ENCODE data around the gene GATA2. TPM values are rescaled to one million over a fixed set of nuclear protein-coding genes. Genes with fewer than 3 reads are reported as not detected.

The GATA2 gene
- total and polyA plus RNA-seq, 2 donors (not counting 1 experiment from before 2014, with no cell fraction given) = 0.27 TPM; not detected in 1

DNA sequence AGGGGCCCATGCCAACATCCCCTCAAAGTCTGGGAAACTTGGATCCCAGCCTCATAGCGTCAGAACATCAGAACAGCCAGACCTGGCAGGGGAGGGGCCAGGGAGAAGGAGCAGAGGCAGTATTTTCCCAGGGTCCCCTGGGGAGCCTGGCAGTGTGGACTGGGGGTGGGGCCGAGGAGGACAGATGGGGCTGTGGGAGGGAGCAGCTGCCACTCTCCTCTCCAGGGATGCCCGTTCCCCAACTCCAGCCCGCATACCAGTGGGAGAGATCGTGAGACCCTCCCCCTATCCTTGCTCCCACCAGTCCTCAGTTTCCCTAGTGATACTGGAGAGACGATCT, 19.9 kb downstream of the GATA2 start:
- Histone ChIP-seq H2AFZ (ENCODE audit: insufficient read depth, low read depth, low read length, poor library complexity, severe bottlenecking) (no peak overlapping the region), H3K36me3 (replicated peaks in 1 of 2; ENCODE audit: control extremely low read depth in 1 of 2, control insufficient read depth in 1 of 2, extremely low read depth in 1 of 2, insufficient read depth in 2 of 2, low read length in 1 of 2) (no peaks in the 10 kb centered on the region), H3K4me3 (ENCODE audit: control extremely low read depth in 1 of 5, extremely low read depth in 1 of 5, insufficient read depth in 1 of 5, low read depth in 2 of 5, low read length in 4 of 5) (no peak overlapping the region), H3K9me3 (ENCODE audit: control extremely low read depth in 1 of 3, control insufficient read depth in 2 of 3, insufficient read depth in 1 of 3, low read length in 2 of 3) (no peaks in the 10 kb centered on the region), H4K20me1 (ENCODE audit: control insufficient read depth, insufficient read depth, low read length, poor library complexity, severe bottlenecking) (no peaks in the 10 kb centered on the region), H3K79me2 (ENCODE audit: control insufficient read depth, insufficient read depth, low read length) (no peaks in the 10 kb centered on the region), H3K9ac (ENCODE audit: low read length) (no peak overlapping the region), H3K27ac (ENCODE audit: low read length in 2 of 2) (no peak overlapping the region), H3K27me3 (replicated peaks in 1 of 4; ENCODE audit: control extremely low read depth in 1 of 4, control insufficient read depth in 3 of 4, insufficient read depth in 4 of 4, low read length in 3 of 4) (peaks cover 0 to 11% (median 3%) of the 10 kb centered on the region in 4 experiments), H3K4me2 (replicated peaks; ENCODE audit: low read depth, low read length, poor library complexity, severe bottlenecking) (no peak overlapping the region), H3K4me1 (ENCODE audit: control insufficient read depth in 2 of 2, insufficient read depth in 2 of 2, low read length in 2 of 2) (no peaks in the 10 kb centered on the region)
- Mint-ChIP-seq H3K4me1 (no peaks in the 10 kb centered on the region), H3K27ac (no peak overlapping the region), H3K27me3 (peaks cover 38% of the 10 kb centered on the region), H3K4me3 (no peak overlapping the region), H3K9me3 (ENCODE audit: insufficient read depth) (no peaks in the 10 kb centered on the region)
- DNase-seq = no peak
- no peak for ATAC-seq (ENCODE audit: low read depth)
- ChIA-PET CTCF (no interaction called here), POLR2A (no interaction called here)
- TF ChIP-seq EZH2 (IDR thresholded peaks at IDR 0.05; ENCODE audit: borderline replicate concordance, insufficient read depth, low read depth, low read length, poor library complexity, severe bottlenecking) = no peak
- TF ChIP-seq, protein P1, sequence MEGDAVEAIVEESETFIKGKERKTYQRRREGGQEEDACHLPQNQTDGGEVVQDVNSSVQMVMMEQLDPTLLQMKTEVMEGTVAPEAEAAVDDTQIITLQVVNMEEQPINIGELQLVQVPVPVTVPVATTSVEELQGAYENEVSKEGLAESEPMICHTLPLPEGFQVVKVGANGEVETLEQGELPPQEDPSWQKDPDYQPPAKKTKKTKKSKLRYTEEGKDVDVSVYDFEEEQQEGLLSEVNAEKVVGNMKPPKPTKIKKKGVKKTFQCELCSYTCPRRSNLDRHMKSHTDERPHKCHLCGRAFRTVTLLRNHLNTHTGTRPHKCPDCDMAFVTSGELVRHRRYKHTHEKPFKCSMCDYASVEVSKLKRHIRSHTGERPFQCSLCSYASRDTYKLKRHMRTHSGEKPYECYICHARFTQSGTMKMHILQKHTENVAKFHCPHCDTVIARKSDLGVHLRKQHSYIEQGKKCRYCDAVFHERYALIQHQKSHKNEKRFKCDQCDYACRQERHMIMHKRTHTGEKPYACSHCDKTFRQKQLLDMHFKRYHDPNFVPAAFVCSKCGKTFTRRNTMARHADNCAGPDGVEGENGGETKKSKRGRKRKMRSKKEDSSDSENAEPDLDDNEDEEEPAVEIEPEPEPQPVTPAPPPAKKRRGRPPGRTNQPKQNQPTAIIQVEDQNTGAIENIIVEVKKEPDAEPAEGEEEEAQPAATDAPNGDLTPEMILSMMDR (IDR thresholded peaks at IDR 0.05) = no peak
- intact Hi-C loops (cut with micrococcal nuclease) = no loop called here
- 63% methylated on average over 1 of the region's 6 CpGs for WGBS (ENCODE audit: insufficient coverage)

DNA sequence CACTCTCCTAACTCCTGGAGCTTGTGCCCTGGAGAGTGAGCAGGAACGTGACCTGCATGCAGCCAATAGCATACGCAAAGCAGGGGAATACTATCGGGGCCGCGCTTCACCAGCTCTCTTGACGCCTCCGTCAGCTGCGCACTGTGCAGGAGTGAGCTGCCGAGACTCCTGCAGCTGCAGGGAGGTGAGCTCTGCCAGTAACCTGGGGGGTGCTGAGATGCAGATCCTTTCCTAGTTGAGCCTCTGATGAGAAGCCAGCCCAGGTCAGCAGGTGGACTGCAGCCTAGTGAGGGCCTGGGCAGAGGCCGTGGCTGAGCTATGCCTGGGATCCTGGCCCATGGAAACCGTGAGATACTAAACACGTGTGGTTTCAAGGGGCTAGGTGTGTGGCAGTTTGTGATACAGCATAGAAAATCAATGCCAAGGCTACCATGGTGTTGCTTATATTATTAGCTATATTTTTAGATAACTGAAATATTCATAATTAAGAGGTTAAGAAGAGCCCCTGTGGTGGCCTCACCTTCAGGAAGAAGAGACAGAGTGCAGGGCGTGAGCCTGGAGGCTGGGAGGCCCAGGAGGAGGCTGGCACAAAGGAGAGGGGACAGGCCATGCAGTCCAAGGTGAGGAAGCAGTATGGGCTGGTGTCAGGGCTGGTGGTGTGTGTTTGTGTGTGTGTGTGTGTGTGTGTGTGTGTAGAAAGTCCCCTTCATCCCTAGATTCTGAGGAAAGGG, 20.4 kb downstream of the GATA2 start:
- no peaks in the 10 kb centered on the region for H3K9me3 Mint-ChIP-seq (ENCODE audit: insufficient read depth)
- no peak overlapping the region for H3K27ac Mint-ChIP-seq
- no peak overlapping the region for H3K9ac ChIP-seq (ENCODE audit: low read length)
- no peaks in the 10 kb centered on the region for H4K20me1 ChIP-seq (ENCODE audit: control insufficient read depth, insufficient read depth, low read length, poor library complexity, severe bottlenecking)
- POLR2A ChIA-PET = no interaction called here
- no peaks in the 10 kb centered on the region for H3K4me1 Mint-ChIP-seq
- peaks cover 0 to 8% (median 3%) of the 10 kb centered on the region in 4 experiments for H3K27me3 ChIP-seq (replicated peaks in 1 of 4; ENCODE audit: control extremely low read depth in 1 of 4, control insufficient read depth in 3 of 4, insufficient read depth in 4 of 4, low read length in 3 of 4)
- no peak overlapping the region for H3K4me3 ChIP-seq (ENCODE audit: control extremely low read depth in 1 of 5, extremely low read depth in 1 of 5, insufficient read depth in 1 of 5, low read depth in 2 of 5, low read length in 4 of 5)
- no peak for TF ChIP-seq EZH2 (IDR thresholded peaks at IDR 0.05; ENCODE audit: borderline replicate concordance, insufficient read depth, low read depth, low read length, poor library complexity, severe bottlenecking)
- TF ChIP-seq, protein P1 (IDR thresholded peaks at IDR 0.05) = no peak
- no peaks in the 10 kb centered on the region for H3K9me3 ChIP-seq (ENCODE audit: control extremely low read depth in 1 of 3, control insufficient read depth in 2 of 3, insufficient read depth in 1 of 3, low read length in 2 of 3)
- no peaks in the 10 kb centered on the region for H3K79me2 ChIP-seq (ENCODE audit: control insufficient read depth, insufficient read depth, low read length)
- H3K4me3 Mint-ChIP-seq = no peak overlapping the region
- intact Hi-C loops (cut with micrococcal nuclease) = no loop called here
- ATAC-seq (ENCODE audit: low read depth) = no peak
- DNase-seq = no peak
- H3K36me3 ChIP-seq (replicated peaks in 1 of 2; ENCODE audit: control extremely low read depth in 1 of 2, control insufficient read depth in 1 of 2, extremely low read depth in 1 of 2, insufficient read depth in 2 of 2, low read length in 1 of 2) = no peaks in the 10 kb centered on the region
- no peak overlapping the region for H3K4me2 ChIP-seq (replicated peaks; ENCODE audit: low read depth, low read length, poor library complexity, severe bottlenecking)
- H2AFZ ChIP-seq (ENCODE audit: insufficient read depth, low read depth, low read length, poor library complexity, severe bottlenecking) = no peak overlapping the region
- no peaks in the 10 kb centered on the region for H3K4me1 ChIP-seq (ENCODE audit: control insufficient read depth in 2 of 2, insufficient read depth in 2 of 2, low read length in 2 of 2)
- H3K27me3 Mint-ChIP-seq = peaks cover 33% of the 10 kb centered on the region
- CTCF ChIA-PET = no interaction called here
- no peak overlapping the region for H3K27ac ChIP-seq (ENCODE audit: low read length in 2 of 2)
- WGBS (ENCODE audit: insufficient coverage) = 94% methylated on average over 10 of the region's 13 CpGs

Measured in B cell (primary cell).